Measurements from ENCODE around the gene WDFY3. TPM values are rescaled to one million over a fixed set of nuclear protein-coding genes. Genes with fewer than 3 reads are reported as not detected.

The WDFY3 gene
- total and polyA plus RNA-seq, 2 of the 4 experiments (the other 2 are of a cell fraction) = 12.5 to 58.1 TPM

DNA sequence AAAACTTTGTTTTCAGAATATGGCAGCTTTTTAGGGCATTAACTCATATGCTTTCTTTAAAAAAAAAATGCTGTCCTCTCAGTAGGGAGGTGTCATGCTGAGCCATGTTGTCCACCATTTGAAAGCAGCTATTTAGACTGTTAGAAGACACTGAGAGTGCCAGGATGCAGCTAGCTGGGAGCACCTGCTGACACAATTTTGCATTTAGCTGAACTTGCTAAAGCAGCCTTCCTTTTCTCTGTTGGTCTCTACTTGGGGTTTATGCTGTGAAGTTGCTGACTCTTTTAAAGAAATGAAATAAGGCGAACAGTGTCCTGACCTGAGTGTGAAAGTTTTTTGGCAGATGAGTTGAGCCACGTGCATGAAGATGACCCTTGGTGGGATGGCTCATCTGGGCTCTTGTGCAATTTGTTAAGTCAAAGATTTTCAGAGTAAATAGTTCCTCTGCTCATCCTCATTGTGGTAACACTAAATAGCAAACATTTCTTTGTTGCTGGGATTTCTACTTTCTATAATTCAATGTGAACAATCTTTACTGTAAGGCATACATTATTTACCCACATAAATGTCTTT lies 319.1 kb downstream of the WDFY3 start:
- DNase-seq = no peak
- ChIA-PET POLR2A (ENCODE audit: unreplicated experiment) (no interaction called here), CTCF (interaction anchor here (1.1 kb wide), 1 partner anchor 8 kb away, joined by 4 read pairs; no protein-coding TSS in a partner anchor)
- H2AK5ac ChIP-seq (ENCODE audit: low read depth, low read length) = no peak overlapping the region
- no peak overlapping the region for H2BK20ac ChIP-seq (ENCODE audit: low read depth, low read length)
- no peak overlapping the region for H4K8ac ChIP-seq (ENCODE audit: low read depth in 2 of 2, low read length in 2 of 2)
- H3K27ac ChIP-seq (ENCODE audit: insufficient read depth, low read length) = no peak overlapping the region
- no peaks in the 10 kb centered on the region for H3K9me1 ChIP-seq (ENCODE audit: insufficient read depth, low read length)
- no peaks in the 10 kb centered on the region for H3K9me3 ChIP-seq (ENCODE audit: control insufficient read depth, insufficient read depth, low read length)
- no peak overlapping the region for H3K4me3 ChIP-seq (ENCODE audit: insufficient read depth, low read depth, low read length)
- no peak overlapping the region for H3K14ac ChIP-seq (replicated peaks; ENCODE audit: low read depth, low read length)
- H3K56ac ChIP-seq (ENCODE audit: extremely low read depth, insufficient read depth, low read length) = no peak overlapping the region
- H2BK5ac ChIP-seq (ENCODE audit: low read depth, low read length, poor library complexity, severe bottlenecking) = no peak overlapping the region
- no peak overlapping the region for H3K4ac ChIP-seq (ENCODE audit: low read depth, low read length)
- in situ Hi-C loops (cut with MboI; ENCODE audit: low sequenced_read_pairs) = no loop called here
- no peaks in the 10 kb centered on the region; the same call in 1 of the 2 replicates for H3K4me1 ChIP-seq (ENCODE audit: control insufficient read depth, insufficient read depth, low read length)
- H3K9ac ChIP-seq (ENCODE audit: low read depth, low read length) = no peak overlapping the region
- TF ChIP-seq RFX5 (IDR thresholded peaks at IDR 0.05; ENCODE audit: low read depth, low read length) = no peak
- peak; percentile 19; the same call in 1 of the 2 replicates for TF ChIP-seq CEBPB (IDR thresholded peaks at IDR 0.05; ENCODE audit: low read depth, low read length)
- no CpG with 5 or more reads among the region's 2 CpGs for WGBS, 2 experiments (ENCODE audit: extremely low coverage in 2 of 2, insufficient read length in 1 of 2)
- H2BK120ac ChIP-seq (ENCODE audit: low read depth, low read length) = no peak overlapping the region
- BruUV-seq (replicated peaks) = no TSS peak
- dilution Hi-C loops (cut with HindIII; ENCODE audit: low sequenced_read_pairs, unreplicated experiment) = no loop called here
- intact Hi-C loops (cut with micrococcal nuclease) = no loop called here
- H3K23ac ChIP-seq (ENCODE audit: low read depth, low read length) = no peak overlapping the region
- no peaks in the 10 kb centered on the region for H3K79me1 ChIP-seq (ENCODE audit: low read depth in 1 of 2, low read length in 2 of 2)
- no peak overlapping the region for H3K18ac ChIP-seq (ENCODE audit: low read depth, low read length)
- no peaks in the 10 kb centered on the region; the same call in 1 of the 2 replicates for H3K27me3 ChIP-seq (ENCODE audit: control insufficient read depth, insufficient read depth, low read length)
- no peak overlapping the region for H2BK15ac ChIP-seq (ENCODE audit: low read depth, low read length)
- ATAC-seq (ENCODE audit: low read depth) = peak; percentile 24; the same call in 1 of the 2 replicates
- H4K91ac ChIP-seq (ENCODE audit: insufficient read depth, low read depth, low read length) = no peak overlapping the region
- no peak overlapping the region for H3K4me2 ChIP-seq (ENCODE audit: low read depth, low read length)
- no peaks in the 10 kb centered on the region for H4K20me1 ChIP-seq (ENCODE audit: insufficient read depth, low read length)
- H2AFZ ChIP-seq (replicated peaks; ENCODE audit: low read length, poor library complexity) = no peak overlapping the region
- H4K5ac ChIP-seq (ENCODE audit: low read depth, low read length) = no peak overlapping the region
- no peaks in the 10 kb centered on the region for H3K36me3 ChIP-seq (ENCODE audit: control insufficient read depth, insufficient read depth, low read length)
- no peak overlapping the region for H2AK9ac ChIP-seq (replicated peaks; ENCODE audit: low read depth, low read length, poor library complexity)
